Keratinocyte (primary cell): ENCODE data around the gene MAL. TPM values are rescaled to one million over a fixed set of nuclear protein-coding genes. Genes with fewer than 3 reads are reported as not detected.

Source experiments
- DNase-seq: peaks from one replicate; pipeline ENCODE4 v3.0.0-alpha.2; 2011; ENCODE audit warnings: low read depth, missing footprints, low spot score
- FAIRE-seq: peaks from 2 replicates; lab custom pipeline; 2011; peaks lifted over from hg19 to GRCh38; lab: Jason Lieb, UNC
- H2AFZ ChIP-seq: 2 replicates; pipeline ENCODE4 v1.6.0; 2012; ENCODE audit warnings: low read length, control low read depth, inconsistent platforms; ENCODE audit not compliant: control insufficient read depth
- H3K27ac ChIP-seq: 2 replicates; pipeline ENCODE4 v1.5.1; 2011; ENCODE audit warnings: low read length; ENCODE audit not compliant: control insufficient read depth, insufficient read depth
- H3K27me3 ChIP-seq: 3 replicates; pipeline ENCODE4 v1.6.0; 2011; ENCODE audit warnings: low read length; ENCODE audit not compliant: control insufficient read depth, insufficient read depth; ENCODE audit errors: extremely low read depth
- H3K36me3 ChIP-seq, 2 experiments: 2 replicates in 1 of 2; 3 replicates in 1 of 2; pipeline ENCODE4 v1.5.1; 2011; ENCODE audit warnings: low read length in 2 of 2, mild to moderate bottlenecking in 1 of 2; ENCODE audit not compliant: control insufficient read depth in 2 of 2, insufficient read depth in 2 of 2; ENCODE audit errors: extremely low read depth in 1 of 2
- H3K4me1 ChIP-seq: 3 replicates; pipeline ENCODE4 v1.5.1; 2011; ENCODE audit warnings: low read length; ENCODE audit not compliant: control insufficient read depth, insufficient read depth; ENCODE audit errors: extremely low read depth
- H3K4me2 ChIP-seq: 3 replicates; pipeline ENCODE4 v1.6.0; 2011; ENCODE audit warnings: low read depth, low read length; ENCODE audit not compliant: control insufficient read depth, insufficient read depth; ENCODE audit errors: extremely low read depth
- H3K4me3 ChIP-seq, 3 experiments: fragments of 200-600 bp in 1 of 3; sonication (generic) in 1 of 3; 2 replicates in 2 of 3; 3 replicates in 1 of 3; pipeline ENCODE4 v1.5.1; 2011 to 2016; ENCODE audit warnings: low read length in 3 of 3, mild to moderate bottlenecking in 3 of 3, control low read depth in 2 of 3, inconsistent platforms in 1 of 3, low read depth in 1 of 3, mixed read lengths in 1 of 3, mixed run types in 1 of 3, moderate library complexity in 1 of 3; ENCODE audit not compliant: control insufficient read depth in 2 of 3, insufficient read depth in 2 of 3; ENCODE audit errors: extremely low read depth in 1 of 3
- H3K79me2 ChIP-seq: 2 replicates; pipeline ENCODE4 v1.6.0; 2012; ENCODE audit warnings: low read length; ENCODE audit not compliant: control insufficient read depth, insufficient read depth
- H3K9ac ChIP-seq: 3 replicates; pipeline ENCODE4 v1.6.0; 2011; ENCODE audit warnings: low read length; ENCODE audit not compliant: control insufficient read depth, insufficient read depth; ENCODE audit errors: extremely low read depth
- H3K9me1 ChIP-seq: 3 replicates; pipeline ENCODE4 v1.6.0; 2011; ENCODE audit warnings: low read length; ENCODE audit not compliant: control insufficient read depth, insufficient read depth; ENCODE audit errors: extremely low read depth
- H3K9me3 ChIP-seq: 2 replicates; pipeline ENCODE4 v1.5.1; 2012; ENCODE audit warnings: low read depth, low read length; ENCODE audit not compliant: control insufficient read depth
- H4K20me1 ChIP-seq: 3 replicates; pipeline ENCODE4 v1.6.0; 2011; ENCODE audit warnings: low read length; ENCODE audit not compliant: control insufficient read depth, insufficient read depth; ENCODE audit errors: extremely low read depth
- CTCF ChIP-seq, 3 experiments: IDR thresholded peaks in 1 of 3; conservative IDR thresholded peaks in 1 of 3; optimal IDR thresholded peaks in 1 of 3; 2 replicates in 2 of 3; 3 replicates in 1 of 3; pipeline versions ENCODE3 to v1.5.1; 2011; ENCODE audit warnings: low read length in 3 of 3, mild to moderate bottlenecking in 3 of 3, moderate library complexity in 2 of 3, control low read depth in 1 of 3, inconsistent platforms in 1 of 3; ENCODE audit not compliant: insufficient read depth in 2 of 3; ENCODE audit errors: extremely low read depth in 1 of 3
- EZH2 ChIP-seq: IDR thresholded peaks from one replicate; pipeline ENCODE4 v1.6.1; 2012; ENCODE audit warnings: inconsistent platforms, mild to moderate bottlenecking, low read length, moderate library complexity
- dilution Hi-C: fragments of 300-500 bp; cut with MboI; formaldehyde crosslinking; loops from one replicate; pipeline ENCODE4 v1.7.0; 2020; ENCODE audit warnings: low sequenced_read_pairs; ENCODE audit not compliant: extremely low pct_ligation_motif_present
- polyA plus RNA-seq, 5 experiments: library from polyadenylated mRNA; depleted of rRNA in 3 of 5; stranded (reverse) in 3 of 5; stranded (forward) in 1 of 5; unstranded in 1 of 5; fragments of >200 nt; gene quantifications; 1 replicate in 1 of 5; 2 replicates in 3 of 5; 3 replicates in 1 of 5; pipeline versions ENCODE4 v1.2.1 to v1.2.3, GENCODE V29; 2011 to 2012; ENCODE audit warnings: missing spikeins in 2 of 5, low read depth in 1 of 5, low replicate concordance in 1 of 5

MAL gene
- polyA plus RNA-seq, 1 donor (not counting 4 experiments of a cell fraction or from before 2014, with no cell fraction given): not detected

DNA sequence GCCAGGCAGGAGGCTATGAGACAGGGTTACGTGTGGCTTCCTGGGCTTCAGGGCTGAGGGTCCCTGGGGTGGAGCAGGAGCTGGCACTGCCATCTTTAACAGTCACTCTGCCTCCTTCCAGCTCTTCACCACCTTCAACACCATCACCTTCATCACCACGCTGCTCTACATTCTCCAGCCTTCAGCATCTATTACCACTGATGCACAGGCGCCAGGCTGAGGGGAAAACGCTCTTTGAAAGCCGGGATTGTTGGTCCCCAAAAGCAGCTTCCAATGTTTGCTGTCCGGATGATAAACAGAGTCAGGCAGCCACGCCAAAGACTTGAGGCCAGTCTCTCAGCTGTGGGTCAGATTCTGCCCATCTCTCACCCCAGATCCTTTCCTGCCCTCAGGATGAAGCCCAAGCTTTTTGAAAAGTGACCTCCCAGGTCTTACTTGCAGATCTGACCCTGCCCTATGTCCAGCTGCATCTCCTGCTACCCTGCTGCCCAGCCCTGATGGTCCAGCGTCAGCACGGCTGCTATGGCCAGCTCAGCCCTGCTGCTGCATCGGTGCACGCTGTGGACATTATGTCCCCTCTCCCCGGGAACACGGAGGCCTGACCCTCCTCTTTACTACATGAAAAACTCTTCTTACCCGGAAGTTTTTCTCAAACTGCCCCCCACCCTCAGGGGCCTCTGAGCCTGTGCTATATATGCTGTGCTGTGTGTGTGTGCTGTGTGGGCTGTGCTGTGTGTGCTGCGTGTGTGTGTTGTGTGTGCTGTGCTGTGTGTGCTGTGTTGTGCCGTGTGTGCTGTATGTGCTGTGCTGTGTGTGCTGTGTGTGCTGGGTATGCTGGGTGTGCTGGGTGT lies 31.2 kb upstream of the MAL start:
- Histone ChIP-seq H3K9ac (no peak overlapping the region), H3K79me2 (no peaks in the 10 kb centered on the region), H3K36me3 (no peaks in the 10 kb centered on the region), H3K4me3 (no peak overlapping the region), H3K9me3 (no peaks in the 10 kb centered on the region), H4K20me1 (no peaks in the 10 kb centered on the region), H3K4me2 (no peak overlapping the region), H3K4me1 (no peaks in the 10 kb centered on the region), H3K27ac (no peak overlapping the region), H3K9me1 (no peaks in the 10 kb centered on the region), H3K27me3 (peaks cover 30% of the 10 kb centered on the region), H2AFZ (no peak overlapping the region)
- dilution Hi-C loops: no loop called here
- TF ChIP-seq CTCF (optimal IDR thresholded peaks at IDR 0.05 in 1 of 3, IDR thresholded peaks at IDR 0.05 in 1 of 3, conservative IDR thresholded peaks at IDR 0.05 in 1 of 3; ENCODE audit: extremely low read depth in 1 of 3, insufficient read depth in 2 of 3, low read length in 3 of 3) (no peak), EZH2 (no peak)
- no peak for DNase-seq
- no peak for FAIRE-seq

DNA sequence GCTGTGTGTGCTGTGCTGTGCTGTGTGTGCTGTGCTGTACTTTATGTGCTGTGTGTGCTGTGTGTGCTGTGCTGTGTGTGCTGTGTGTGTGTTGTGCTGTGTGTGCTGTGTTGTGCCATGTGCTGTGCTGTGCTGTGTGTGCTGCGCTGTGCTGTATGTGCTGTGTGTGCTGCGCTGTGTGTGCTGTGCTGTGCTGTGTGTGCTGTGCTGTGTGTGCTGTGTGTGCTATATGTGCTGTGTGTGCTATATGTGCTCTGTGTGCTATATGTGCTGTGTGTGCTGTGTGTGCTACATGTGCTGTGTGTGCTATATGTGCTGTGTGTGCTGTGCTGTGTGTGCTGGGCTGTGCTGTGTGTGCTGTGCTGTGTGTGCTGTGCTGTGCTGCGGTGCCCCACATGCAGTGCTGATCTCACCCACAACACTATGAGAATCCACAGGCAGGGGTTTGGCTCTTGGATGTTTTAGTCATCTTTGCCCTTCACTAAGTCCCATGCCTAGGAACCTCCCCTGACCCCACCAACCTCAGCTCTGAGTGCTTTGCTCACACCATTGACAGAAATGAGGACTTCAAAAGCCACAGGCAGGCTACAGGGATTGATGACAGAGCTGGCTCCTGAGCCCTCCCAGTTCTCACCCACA lies 30.5 kb upstream of the MAL start:
- no peaks in the 10 kb centered on the region for H3K4me1 ChIP-seq
- H3K9ac ChIP-seq: no peak overlapping the region
- FAIRE-seq (no peak), DNase-seq (no peak)
- H3K9me1 ChIP-seq: no peaks in the 10 kb centered on the region
- H2AFZ ChIP-seq: no peak overlapping the region
- dilution Hi-C loops: no loop called here
- H4K20me1 ChIP-seq: no peaks in the 10 kb centered on the region
- no peak for TF ChIP-seq CTCF (optimal IDR thresholded peaks at IDR 0.05 in 1 of 3, IDR thresholded peaks at IDR 0.05 in 1 of 3, conservative IDR thresholded peaks at IDR 0.05 in 1 of 3; ENCODE audit: extremely low read depth in 1 of 3, insufficient read depth in 2 of 3, low read length in 3 of 3)
- TF ChIP-seq EZH2: no peak
- H3K79me2 ChIP-seq: no peaks in the 10 kb centered on the region
- H3K4me2 ChIP-seq: no peak overlapping the region
- H3K36me3 ChIP-seq: no peaks in the 10 kb centered on the region
- no peaks in the 10 kb centered on the region for H3K9me3 ChIP-seq
- H3K27ac ChIP-seq: no peak overlapping the region
- no peak overlapping the region for H3K4me3 ChIP-seq
- peaks cover 34% of the 10 kb centered on the region for H3K27me3 ChIP-seq
